GM12878 (cell line): Measurements from ENCODE around the gene IGFBP3.

Source experiments
- TARDBP ChIP-seq: IDR thresholded peaks from 2 replicates; pipeline ENCODE4 v1.6.1; 2016; ENCODE audit warnings: borderline replicate concordance
- TF ChIP-seq, protein P1 (sequence below): fragments of 450-650 bp; IDR thresholded peaks from 2 replicates; pipeline ENCODE4 v1.6.1; 2016; ENCODE audit warnings: mild to moderate bottlenecking, moderate library complexity, borderline replicate concordance

DNA sequence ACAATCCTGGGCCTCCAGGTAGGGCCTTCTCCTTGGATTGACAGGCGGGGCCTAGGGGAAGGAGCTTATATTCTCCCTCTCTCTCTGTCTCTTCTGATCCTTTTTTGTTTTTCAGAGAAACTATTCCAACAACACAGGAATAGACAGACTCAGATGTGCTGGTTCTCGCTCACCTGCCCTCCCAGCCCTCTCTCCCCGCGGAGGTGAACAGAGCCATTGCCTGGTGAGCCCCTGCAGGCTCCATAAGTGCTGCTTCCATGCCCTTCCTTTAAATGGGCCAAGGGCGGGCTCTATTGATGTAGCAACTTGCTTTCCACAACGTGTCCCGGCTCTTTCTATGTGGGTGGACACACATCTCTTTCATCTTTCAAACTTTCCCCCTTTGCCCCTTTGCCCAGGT is 47.2 kb upstream of the IGFBP3 start:
- TF ChIP-seq TARDBP: no peak
- TF ChIP-seq, protein P1, sequence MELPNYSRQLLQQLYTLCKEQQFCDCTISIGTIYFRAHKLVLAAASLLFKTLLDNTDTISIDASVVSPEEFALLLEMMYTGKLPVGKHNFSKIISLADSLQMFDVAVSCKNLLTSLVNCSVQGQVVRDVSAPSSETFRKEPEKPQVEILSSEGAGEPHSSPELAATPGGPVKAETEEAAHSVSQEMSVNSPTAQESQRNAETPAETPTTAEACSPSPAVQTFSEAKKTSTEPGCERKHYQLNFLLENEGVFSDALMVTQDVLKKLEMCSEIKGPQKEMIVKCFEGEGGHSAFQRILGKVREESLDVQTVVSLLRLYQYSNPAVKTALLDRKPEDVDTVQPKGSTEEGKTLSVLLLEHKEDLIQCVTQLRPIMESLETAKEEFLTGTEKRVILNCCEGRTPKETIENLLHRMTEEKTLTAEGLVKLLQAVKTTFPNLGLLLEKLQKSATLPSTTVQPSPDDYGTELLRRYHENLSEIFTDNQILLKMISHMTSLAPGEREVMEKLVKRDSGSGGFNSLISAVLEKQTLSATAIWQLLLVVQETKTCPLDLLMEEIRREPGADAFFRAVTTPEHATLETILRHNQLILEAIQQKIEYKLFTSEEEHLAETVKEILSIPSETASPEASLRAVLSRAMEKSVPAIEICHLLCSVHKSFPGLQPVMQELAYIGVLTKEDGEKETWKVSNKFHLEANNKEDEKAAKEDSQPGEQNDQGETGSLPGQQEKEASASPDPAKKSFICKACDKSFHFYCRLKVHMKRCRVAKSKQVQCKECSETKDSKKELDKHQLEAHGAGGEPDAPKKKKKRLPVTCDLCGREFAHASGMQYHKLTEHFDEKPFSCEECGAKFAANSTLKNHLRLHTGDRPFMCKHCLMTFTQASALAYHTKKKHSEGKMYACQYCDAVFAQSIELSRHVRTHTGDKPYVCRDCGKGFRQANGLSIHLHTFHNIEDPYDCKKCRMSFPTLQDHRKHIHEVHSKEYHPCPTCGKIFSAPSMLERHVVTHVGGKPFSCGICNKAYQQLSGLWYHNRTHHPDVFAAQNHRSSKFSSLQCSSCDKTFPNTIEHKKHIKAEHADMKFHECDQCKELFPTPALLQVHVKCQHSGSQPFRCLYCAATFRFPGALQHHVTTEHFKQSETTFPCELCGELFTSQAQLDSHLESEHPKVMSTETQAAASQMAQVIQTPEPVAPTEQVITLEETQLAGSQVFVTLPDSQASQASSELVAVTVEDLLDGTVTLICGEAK: no peak
